ENCODE measurements around the gene SLC35B4.

DNA sequence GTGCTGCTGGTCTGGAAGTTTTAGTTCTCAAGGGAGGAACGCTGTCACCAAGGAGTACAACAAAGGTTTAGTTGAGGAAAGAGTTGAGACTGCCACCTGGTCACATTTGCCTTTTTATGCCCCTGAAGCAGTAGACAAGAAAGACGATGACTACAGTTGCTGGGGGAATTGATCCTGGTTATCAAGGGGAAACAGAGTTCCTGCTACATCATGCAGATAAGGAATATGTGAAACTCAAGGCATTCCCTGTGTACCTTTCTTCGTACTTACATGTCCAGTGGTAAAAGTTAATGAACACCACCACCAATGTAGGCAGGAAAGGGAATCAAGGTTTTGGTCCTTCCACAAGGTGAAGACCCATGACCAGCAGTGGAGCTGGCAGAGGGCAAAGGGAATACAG, 31.8 kb downstream of the SLC35B4 start:
- TF ChIP-seq, protein P1, sequence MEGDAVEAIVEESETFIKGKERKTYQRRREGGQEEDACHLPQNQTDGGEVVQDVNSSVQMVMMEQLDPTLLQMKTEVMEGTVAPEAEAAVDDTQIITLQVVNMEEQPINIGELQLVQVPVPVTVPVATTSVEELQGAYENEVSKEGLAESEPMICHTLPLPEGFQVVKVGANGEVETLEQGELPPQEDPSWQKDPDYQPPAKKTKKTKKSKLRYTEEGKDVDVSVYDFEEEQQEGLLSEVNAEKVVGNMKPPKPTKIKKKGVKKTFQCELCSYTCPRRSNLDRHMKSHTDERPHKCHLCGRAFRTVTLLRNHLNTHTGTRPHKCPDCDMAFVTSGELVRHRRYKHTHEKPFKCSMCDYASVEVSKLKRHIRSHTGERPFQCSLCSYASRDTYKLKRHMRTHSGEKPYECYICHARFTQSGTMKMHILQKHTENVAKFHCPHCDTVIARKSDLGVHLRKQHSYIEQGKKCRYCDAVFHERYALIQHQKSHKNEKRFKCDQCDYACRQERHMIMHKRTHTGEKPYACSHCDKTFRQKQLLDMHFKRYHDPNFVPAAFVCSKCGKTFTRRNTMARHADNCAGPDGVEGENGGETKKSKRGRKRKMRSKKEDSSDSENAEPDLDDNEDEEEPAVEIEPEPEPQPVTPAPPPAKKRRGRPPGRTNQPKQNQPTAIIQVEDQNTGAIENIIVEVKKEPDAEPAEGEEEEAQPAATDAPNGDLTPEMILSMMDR (IDR thresholded peaks at IDR 0.05), result no peak
- no peak for TF ChIP-seq POLR2A (IDR thresholded peaks at IDR 0.05)

All from testis (tissue), 2 donors.